HG03139 (cell line): ENCODE results near the gene MMP28.

ENCODE experiments used
- ATAC-seq: cut with Tn5 transposase; IDR thresholded peaks from one replicate; pipeline ENCODE4 v1.9.1; 2021; ENCODE audit not compliant: unreplicated experiment

MMP28 gene

GRCh38 chr17:35745749-35746320, 49.6 kb downstream of the MMP28 start:
- no peak for ATAC-seq

GRCh38 chr17:35745246-35745645, 50.2 kb downstream of the MMP28 start:
- no peak for ATAC-seq

- ATAC-seq: no peak
Measured at GRCh38 chr17:35744830-35745229, 50.6 kb downstream of the MMP28 start.

- ATAC-seq: no peak
Measured at GRCh38 chr17:35743626-35744328, 51.7 kb downstream of the MMP28 start.

GRCh38 chr17:35742896-35743477, 52.5 kb downstream of the MMP28 start:
- no peak for ATAC-seq

- no peak for ATAC-seq
Measured at GRCh38 chr17:35742496-35742895, 52.9 kb downstream of the MMP28 start.

- no peak for ATAC-seq
Measured at GRCh38 chr17:35740997-35741931, 54.2 kb downstream of the MMP28 start.

GRCh38 chr17:35740216-35740615, 55.2 kb downstream of the MMP28 start:
- no peak for ATAC-seq

- no peak for ATAC-seq
Measured at GRCh38 chr17:35738519-35739133, 56.8 kb downstream of the MMP28 start.

- ATAC-seq: no peak
Measured at GRCh38 chr17:35736236-35736635, 59.2 kb downstream of the MMP28 start.

- ATAC-seq: no peak
Measured at GRCh38 chr17:35735036-35735805, 60.2 kb downstream of the MMP28 start.

GRCh38 chr17:35734396-35734795, 61.0 kb downstream of the MMP28 start:
- no peak for ATAC-seq

GRCh38 chr17:35733366-35733765, 62.1 kb downstream of the MMP28 start:
- ATAC-seq: no peak

GRCh38 chr17:35732806-35733136, 62.7 kb downstream of the MMP28 start:
- ATAC-seq: no peak

GRCh38 chr17:35731917-35732805, 63.3 kb downstream of the MMP28 start:
- no peak for ATAC-seq

- no peak for ATAC-seq
Measured at GRCh38 chr17:35731239-35731916, 64.1 kb downstream of the MMP28 start, which contains the start of gene RASL10B. Gene RASL10B (plus strand): TSS chr17:35731639. CDS start chr17:35735185, 3,546 bp downstream.

- no peak for ATAC-seq
Measured at GRCh38 chr17:35730400-35731005, 64.9 kb downstream of the MMP28 start.

- no peak for ATAC-seq
Measured at GRCh38 chr17:35729405-35729833, 66.0 kb downstream of the MMP28 start.
